DOHH2 (cell line): ENCODE measurements around the gene PICALM.

Experiments used
- H3F3A ChIP-seq: fragments of 200-600 bp; sonication (generic), shearing (Covaris generic); 2 replicates; pipeline ENCODE4 v1.6.0; 2016; ENCODE audit warnings: antibody characterized with exemption, mild to moderate bottlenecking; ENCODE audit not compliant: control insufficient read depth, insufficient read depth
- H3K27ac ChIP-seq: fragments of 200-600 bp; sonication (generic); 2 replicates; pipeline ENCODE4 v1.5.1; 2014; ENCODE audit warnings: low read depth, mild to moderate bottlenecking, low read length, moderate library complexity
- H3K27me3 ChIP-seq: fragments of 200-600 bp; sonication (generic); 2 replicates; pipeline ENCODE4 v1.6.1; 2014; ENCODE audit warnings: mild to moderate bottlenecking, low read length, mixed read lengths; ENCODE audit not compliant: control insufficient read depth
- H3K36me3 ChIP-seq: fragments of 200-600 bp; sonication (generic); 2 replicates; pipeline ENCODE4 v1.6.1; 2014; ENCODE audit warnings: mild to moderate bottlenecking, low read length, moderate library complexity, mixed read lengths; ENCODE audit not compliant: control insufficient read depth
- H3K4me1 ChIP-seq: fragments of 200-600 bp; sonication (generic); 2 replicates; pipeline ENCODE4 v1.6.1; 2014; ENCODE audit warnings: mild to moderate bottlenecking, low read length, mixed read lengths; ENCODE audit not compliant: control insufficient read depth
- H3K4me2 ChIP-seq: fragments of 200-600 bp; sonication (generic); 2 replicates; pipeline ENCODE4 v1.6.0; 2014; ENCODE audit warnings: mild to moderate bottlenecking, low read length, moderate library complexity
- H3K4me3 ChIP-seq: fragments of 200-600 bp; sonication (generic); 2 replicates; pipeline ENCODE4 v1.5.1; 2014; ENCODE audit warnings: mild to moderate bottlenecking, low read length, mixed read lengths
- H3K79me2 ChIP-seq: fragments of 200-600 bp; sonication (generic); 2 replicates; pipeline ENCODE4 v1.6.1; 2014; ENCODE audit warnings: mild to moderate bottlenecking, low read length, mixed read lengths; ENCODE audit not compliant: control insufficient read depth
- H3K9me2 ChIP-seq: fragments of 200-600 bp; sonication (generic); replicated peaks from 2 replicates; pipeline ENCODE4 v1.6.1; 2014; ENCODE audit warnings: mild to moderate bottlenecking, low read length, mixed read lengths; ENCODE audit not compliant: control insufficient read depth
- H3K9me3 ChIP-seq: fragments of 200-600 bp; sonication (generic); 2 replicates; pipeline ENCODE4 v1.6.1; 2014; ENCODE audit warnings: antibody characterized with exemption, low read length, mixed read lengths; ENCODE audit not compliant: control insufficient read depth, insufficient read depth
- H4K20me1 ChIP-seq: fragments of 200-600 bp; sonication (generic); 2 replicates; pipeline ENCODE4 v1.6.0; 2014; ENCODE audit warnings: low read depth, mild to moderate bottlenecking, antibody characterized with exemption, low read length, moderate library complexity; ENCODE audit not compliant: control insufficient read depth, insufficient read depth
- EZH2phosphoT487 ChIP-seq: fragments of 200-600 bp; sonication (generic); IDR thresholded peaks from 2 replicates; pipeline ENCODE4 v1.6.1; 2017; ENCODE audit warnings: borderline replicate concordance, mild to moderate bottlenecking, antibody characterized with exemption, low read length, moderate library complexity, mixed read lengths
- TF ChIP-seq, protein P1 (sequence below): fragments of 200-600 bp; sonication (generic); IDR thresholded peaks from one replicate; pipeline ENCODE4 v1.5.1; 2014; ENCODE audit warnings: antibody characterized with exemption, mild to moderate bottlenecking, low read depth, low read length; ENCODE audit not compliant: poor library complexity, severe bottlenecking

Gene PICALM

DNA sequence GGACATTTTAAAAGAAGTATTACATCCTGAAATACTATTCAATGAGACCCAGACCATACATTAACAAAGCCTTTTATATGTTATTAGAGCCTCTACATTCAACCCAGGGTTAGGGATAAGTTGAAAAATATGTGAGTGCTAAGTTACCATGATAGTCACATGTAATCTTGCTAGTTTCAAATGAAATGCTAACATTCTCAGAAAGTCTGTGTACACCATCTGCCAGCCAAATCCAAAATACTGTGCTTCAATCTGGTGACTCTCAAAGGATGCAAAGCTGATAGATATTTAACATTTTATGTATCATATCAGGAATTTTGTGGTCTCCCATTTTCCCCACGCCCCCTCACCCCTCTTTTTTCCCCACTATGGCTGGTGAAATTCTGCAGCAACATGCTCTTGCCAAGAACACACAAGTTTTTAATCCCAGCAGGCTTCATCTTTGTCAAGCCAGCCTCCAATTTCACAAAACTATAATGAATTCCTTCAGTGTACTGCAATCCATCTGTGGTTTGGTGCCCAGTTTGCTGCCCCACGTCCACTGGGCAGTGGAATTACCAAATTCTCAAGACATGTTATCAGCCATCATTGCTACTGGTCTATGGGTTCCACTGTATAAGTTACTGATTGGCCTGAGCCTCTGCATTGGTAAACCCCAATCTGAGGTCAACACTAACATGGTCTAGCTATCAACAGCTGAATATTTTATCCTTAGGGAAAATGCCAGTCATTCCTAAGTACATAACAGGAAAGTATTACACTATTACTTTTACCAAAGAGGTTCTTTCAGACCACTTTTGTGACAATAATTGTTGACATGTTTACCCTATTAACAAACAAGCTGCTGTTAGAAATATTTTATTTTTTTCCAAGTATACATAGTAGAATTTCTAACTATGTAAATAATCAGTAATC lies 1.5 kb upstream of the PICALM start:
- peak overlapping the region; percentile 72 for H3K27ac ChIP-seq
- H3K4me3 ChIP-seq, result peak overlapping the region; percentile 73
- peaks cover 4% of the 10 kb centered on the region; the same call in 1 of the 2 replicates for H3K9me2 ChIP-seq
- H3K9me3 ChIP-seq, result no peaks in the 10 kb centered on the region
- peak overlapping the region; percentile 90 for H3K4me2 ChIP-seq
- peaks cover 26% of the 10 kb centered on the region for H4K20me1 ChIP-seq
- no peaks in the 10 kb centered on the region for H3K27me3 ChIP-seq
- TF ChIP-seq, protein P1, sequence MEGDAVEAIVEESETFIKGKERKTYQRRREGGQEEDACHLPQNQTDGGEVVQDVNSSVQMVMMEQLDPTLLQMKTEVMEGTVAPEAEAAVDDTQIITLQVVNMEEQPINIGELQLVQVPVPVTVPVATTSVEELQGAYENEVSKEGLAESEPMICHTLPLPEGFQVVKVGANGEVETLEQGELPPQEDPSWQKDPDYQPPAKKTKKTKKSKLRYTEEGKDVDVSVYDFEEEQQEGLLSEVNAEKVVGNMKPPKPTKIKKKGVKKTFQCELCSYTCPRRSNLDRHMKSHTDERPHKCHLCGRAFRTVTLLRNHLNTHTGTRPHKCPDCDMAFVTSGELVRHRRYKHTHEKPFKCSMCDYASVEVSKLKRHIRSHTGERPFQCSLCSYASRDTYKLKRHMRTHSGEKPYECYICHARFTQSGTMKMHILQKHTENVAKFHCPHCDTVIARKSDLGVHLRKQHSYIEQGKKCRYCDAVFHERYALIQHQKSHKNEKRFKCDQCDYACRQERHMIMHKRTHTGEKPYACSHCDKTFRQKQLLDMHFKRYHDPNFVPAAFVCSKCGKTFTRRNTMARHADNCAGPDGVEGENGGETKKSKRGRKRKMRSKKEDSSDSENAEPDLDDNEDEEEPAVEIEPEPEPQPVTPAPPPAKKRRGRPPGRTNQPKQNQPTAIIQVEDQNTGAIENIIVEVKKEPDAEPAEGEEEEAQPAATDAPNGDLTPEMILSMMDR, result no peak
- no peak for TF ChIP-seq EZH2phosphoT487
- peaks cover 28% of the 10 kb centered on the region for H3K4me1 ChIP-seq
- H3K36me3 ChIP-seq, result peaks cover 8% of the 10 kb centered on the region; the same call in 1 of the 2 replicates
- H3F3A ChIP-seq, result no peaks in the 10 kb centered on the region
- peaks cover 35% of the 10 kb centered on the region for H3K79me2 ChIP-seq

DNA sequence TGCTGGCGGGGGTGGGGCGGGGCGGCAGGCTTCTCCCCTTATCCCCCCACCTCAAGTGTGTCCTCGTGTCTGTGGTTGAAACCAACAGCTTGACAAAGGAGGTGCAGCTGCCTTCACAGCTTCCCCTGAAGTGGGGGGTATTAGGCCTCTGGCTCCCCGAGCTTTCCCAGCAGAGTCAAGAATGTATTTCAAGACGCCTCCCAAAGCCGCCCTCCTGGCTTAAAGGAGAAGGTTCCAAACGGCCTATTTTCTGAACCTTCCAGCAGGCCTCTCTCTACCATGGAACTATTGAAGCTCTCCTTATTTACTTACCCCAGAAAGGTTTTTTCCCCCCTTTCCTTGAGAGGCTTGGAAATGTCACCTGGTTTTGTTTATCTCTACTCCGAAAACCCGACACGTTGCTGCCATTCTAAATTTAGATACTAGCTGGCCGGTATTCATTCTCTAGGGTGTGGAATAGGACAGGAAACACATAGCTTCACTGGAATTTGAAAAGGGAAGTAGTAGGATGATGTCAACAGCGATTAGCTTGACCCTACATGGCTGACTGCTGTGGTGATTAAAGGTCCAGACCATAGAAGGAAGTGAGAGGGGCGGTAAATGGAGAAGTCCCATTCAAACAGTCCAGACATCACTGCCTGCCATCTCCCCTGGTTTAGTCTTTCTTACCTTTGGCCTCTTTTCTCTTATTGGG lies 671 bp upstream of the PICALM start:
- Histone ChIP-seq H3K4me2 (peak overlapping the region; percentile 90), H3K9me3 (no peaks in the 10 kb centered on the region), H3K4me1 (peaks cover 34% of the 10 kb centered on the region), H3K4me3 (peak overlapping the region; percentile 73), H3K27ac (peak overlapping the region; percentile 72), H3K27me3 (no peaks in the 10 kb centered on the region), H3K9me2 (peaks cover 4% of the 10 kb centered on the region; the same call in 1 of the 2 replicates), H3F3A (no peaks in the 10 kb centered on the region), H3K79me2 (peaks cover 44% of the 10 kb centered on the region), H3K36me3 (peaks cover 8% of the 10 kb centered on the region; the same call in 1 of the 2 replicates), H4K20me1 (peaks cover 26% of the 10 kb centered on the region)
- TF ChIP-seq, protein P1, result no peak
- no peak for TF ChIP-seq EZH2phosphoT487

DNA sequence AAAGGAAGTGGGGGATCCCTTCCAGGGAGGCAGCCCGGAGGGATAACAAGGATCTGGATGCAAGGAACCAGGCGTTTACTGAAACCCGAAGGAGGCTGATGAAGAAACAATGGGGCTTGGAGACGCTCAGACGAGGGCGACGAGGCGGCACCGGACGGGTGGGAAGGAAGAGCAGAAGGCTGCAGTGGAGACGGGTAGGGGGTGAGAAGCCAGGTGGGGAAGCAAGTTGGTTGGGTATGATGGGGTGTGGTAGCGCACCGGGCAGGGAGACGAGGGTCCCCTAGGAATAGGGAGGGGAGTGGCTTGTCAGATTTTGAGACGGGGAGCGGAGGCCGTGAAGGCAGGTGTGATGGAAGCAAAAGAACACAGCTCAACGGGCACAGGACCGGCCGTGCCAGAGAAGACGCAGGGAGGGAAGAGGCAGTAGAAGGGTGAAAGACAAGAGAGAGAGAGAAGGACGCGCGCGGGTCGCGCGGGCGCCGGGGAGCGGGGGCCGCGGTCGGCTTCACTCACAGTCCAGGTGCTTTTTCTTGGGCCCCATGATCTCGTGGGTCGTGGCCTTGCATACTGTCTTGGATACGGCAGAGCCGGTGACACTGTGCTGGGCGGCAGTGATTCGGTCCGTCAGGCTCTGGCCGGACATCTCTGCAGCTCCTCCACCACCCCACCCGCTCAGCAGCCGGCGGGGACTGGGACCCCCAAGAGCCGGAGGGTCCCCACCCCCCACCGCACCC lies 579 bp downstream of the PICALM start:
- Histone ChIP-seq H3K27me3 (no peaks in the 10 kb centered on the region), H3K4me2 (peak overlapping the region; percentile 81), H3K36me3 (peaks cover 8% of the 10 kb centered on the region; the same call in 1 of the 2 replicates), H3K9me2 (peaks cover 4% of the 10 kb centered on the region; the same call in 1 of the 2 replicates), H4K20me1 (peaks cover 32% of the 10 kb centered on the region), H3K9me3 (no peaks in the 10 kb centered on the region), H3K79me2 (peaks cover 56% of the 10 kb centered on the region), H3K27ac (peak overlapping the region; percentile 44), H3K4me3 (peak overlapping the region; percentile 89), H3F3A (no peaks in the 10 kb centered on the region), H3K4me1 (peaks cover 47% of the 10 kb centered on the region)
- TF ChIP-seq, protein P1, result no peak
- TF ChIP-seq EZH2phosphoT487, result no peak
